ENCODE data around the gene TBC1D22B. TPM values are rescaled to one million over a fixed set of nuclear protein-coding genes. Genes with fewer than 3 reads are reported as not detected.
A peak's percentile ranks its signal among the peaks of the same experiment; 100 is the strongest.

The TBC1D22B gene
- total and polyA plus RNA-seq, 2 of the 13 experiments (the other 11 are each of a cell fraction or from before 2014, with no cell fraction given) = 9.7 to 12.9 TPM

DNA sequence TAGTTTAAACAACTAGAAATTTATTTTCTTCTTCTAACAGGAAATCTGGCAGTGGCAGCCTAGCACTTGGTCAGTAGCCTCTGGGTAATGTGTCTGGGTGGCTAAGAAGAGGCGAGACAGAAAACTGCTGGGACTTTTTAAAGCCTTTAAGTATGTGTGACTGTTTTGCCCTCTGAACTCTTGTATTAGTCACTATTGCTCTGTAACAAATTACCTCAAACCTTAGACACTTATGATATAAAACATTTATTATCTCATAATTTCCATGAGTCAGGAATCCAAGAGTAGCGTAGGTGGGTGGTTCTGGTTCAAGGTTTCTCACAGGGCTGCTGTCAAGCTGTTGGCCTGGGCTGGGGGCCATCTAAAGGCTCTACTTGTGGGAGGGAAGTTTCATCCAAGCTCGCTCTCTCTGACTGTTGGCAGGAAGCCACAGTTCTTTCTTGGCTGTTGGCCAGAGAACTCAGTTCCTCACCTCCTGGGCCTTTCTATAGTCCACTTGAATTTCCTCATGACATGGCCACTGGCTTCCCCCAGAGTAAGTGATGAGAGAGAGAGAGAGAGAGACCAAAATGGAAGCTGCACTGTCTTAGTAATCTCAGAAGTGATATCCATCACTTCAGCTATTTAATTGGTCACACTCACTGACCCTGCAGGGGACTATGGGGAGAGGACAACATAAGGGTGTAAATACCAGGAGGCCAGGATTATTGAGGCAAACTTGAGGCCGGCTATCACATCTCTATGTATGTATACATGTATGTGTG is 17.4 kb upstream of the TBC1D22B start (continued):
- TF ChIP-seq GTF2F1 (IDR thresholded peaks at IDR 0.05; ENCODE audit: low read length) = no peak
- TF ChIP-seq, protein P1, sequence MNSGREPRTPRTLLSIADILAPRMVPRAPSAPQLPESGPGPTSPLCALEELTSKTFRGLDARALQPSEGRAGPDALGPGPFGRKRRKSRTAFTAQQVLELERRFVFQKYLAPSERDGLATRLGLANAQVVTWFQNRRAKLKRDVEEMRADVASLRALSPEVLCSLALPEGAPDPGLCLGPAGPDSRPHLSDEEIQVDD (CRISPR knock-in tag; IDR thresholded peaks at IDR 0.05; ENCODE audit: borderline replicate concordance) = no peak
- TF ChIP-seq CHD4 (IDR thresholded peaks at IDR 0.05; ENCODE audit: borderline replicate concordance, low read length) = no peak
- peak; percentile 47; the same call in 1 of the 2 replicates for TF ChIP-seq PHF21A (CRISPR knock-in tag; IDR thresholded peaks at IDR 0.05)
- TF ChIP-seq, protein P2, sequence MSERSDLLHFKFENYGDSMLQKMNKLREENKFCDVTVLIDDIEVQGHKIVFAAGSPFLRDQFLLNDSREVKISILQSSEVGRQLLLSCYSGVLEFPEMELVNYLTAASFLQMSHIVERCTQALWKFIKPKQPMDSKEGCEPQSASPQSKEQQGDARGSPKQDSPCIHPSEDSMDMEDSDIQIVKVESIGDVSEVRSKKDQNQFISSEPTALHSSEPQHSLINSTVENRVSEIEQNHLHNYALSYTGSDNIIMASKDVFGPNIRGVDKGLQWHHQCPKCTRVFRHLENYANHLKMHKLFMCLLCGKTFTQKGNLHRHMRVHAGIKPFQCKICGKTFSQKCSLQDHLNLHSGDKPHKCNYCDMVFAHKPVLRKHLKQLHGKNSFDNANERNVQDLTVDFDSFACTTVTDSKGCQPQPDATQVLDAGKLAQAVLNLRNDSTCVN (CRISPR knock-in tag; IDR thresholded peaks at IDR 0.05; ENCODE audit: borderline replicate concordance) = peak; percentile 63; the same call in 1 of the 2 replicates
- TF ChIP-seq, protein P3, sequence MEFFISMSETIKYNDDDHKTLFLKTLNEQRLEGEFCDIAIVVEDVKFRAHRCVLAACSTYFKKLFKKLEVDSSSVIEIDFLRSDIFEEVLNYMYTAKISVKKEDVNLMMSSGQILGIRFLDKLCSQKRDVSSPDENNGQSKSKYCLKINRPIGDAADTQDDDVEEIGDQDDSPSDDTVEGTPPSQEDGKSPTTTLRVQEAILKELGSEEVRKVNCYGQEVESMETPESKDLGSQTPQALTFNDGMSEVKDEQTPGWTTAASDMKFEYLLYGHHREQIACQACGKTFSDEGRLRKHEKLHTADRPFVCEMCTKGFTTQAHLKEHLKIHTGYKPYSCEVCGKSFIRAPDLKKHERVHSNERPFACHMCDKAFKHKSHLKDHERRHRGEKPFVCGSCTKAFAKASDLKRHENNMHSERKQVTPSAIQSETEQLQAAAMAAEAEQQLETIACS (CRISPR knock-in tag; IDR thresholded peaks at IDR 0.05) = no peak
- TF ChIP-seq, protein P4, sequence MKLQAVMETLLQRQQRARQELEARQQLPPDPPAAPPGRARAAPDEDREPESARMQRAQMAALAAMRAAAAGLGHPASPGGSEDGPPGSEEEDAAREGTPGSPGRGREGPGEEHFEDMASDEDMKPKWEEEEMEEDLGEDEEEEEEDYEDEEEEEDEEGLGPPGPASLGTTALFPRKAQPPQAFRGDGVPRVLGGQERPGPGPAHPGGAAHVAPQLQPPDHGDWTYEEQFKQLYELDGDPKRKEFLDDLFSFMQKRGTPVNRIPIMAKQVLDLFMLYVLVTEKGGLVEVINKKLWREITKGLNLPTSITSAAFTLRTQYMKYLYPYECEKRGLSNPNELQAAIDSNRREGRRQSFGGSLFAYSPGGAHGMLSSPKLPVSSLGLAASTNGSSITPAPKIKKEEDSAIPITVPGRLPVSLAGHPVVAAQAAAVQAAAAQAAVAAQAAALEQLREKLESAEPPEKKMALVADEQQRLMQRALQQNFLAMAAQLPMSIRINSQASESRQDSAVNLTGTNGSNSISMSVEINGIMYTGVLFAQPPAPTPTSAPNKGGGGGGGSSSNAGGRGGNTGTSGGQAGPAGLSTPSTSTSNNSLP (IDR thresholded peaks at IDR 0.05; ENCODE audit: low read depth, low read length) = no peak; the same call in 1 of the 2 replicates
- TF ChIP-seq KAT2B (IDR thresholded peaks at IDR 0.05; ENCODE audit: borderline replicate concordance, low read depth, low read length) = no peak
- TF ChIP-seq, protein P5, sequence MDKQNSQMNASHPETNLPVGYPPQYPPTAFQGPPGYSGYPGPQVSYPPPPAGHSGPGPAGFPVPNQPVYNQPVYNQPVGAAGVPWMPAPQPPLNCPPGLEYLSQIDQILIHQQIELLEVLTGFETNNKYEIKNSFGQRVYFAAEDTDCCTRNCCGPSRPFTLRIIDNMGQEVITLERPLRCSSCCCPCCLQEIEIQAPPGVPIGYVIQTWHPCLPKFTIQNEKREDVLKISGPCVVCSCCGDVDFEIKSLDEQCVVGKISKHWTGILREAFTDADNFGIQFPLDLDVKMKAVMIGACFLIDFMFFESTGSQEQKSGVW (CRISPR knock-in tag; IDR thresholded peaks at IDR 0.05; ENCODE audit: borderline replicate concordance) = no peak
- TF ChIP-seq ZNF510 (CRISPR knock-in tag; IDR thresholded peaks at IDR 0.05; ENCODE audit: low read depth) = no peak
- TF ChIP-seq SMAD3 (CRISPR knock-in tag; IDR thresholded peaks at IDR 0.05) = peak; percentile 52; the same call in 1 of the 2 replicates
- TF ChIP-seq PPARG (CRISPR knock-in tag; conservative IDR thresholded peaks at IDR 0.05) = 0 out of 2 replicates have a peak, but pooled peaks have one; percentile 34
- peak; percentile 66; the same call in 1 of the 2 replicates for TF ChIP-seq EHMT2 (IDR thresholded peaks at IDR 0.05; ENCODE audit: borderline replicate concordance, low read depth, low read length)
- TF ChIP-seq ZMYM4 (CRISPR knock-in tag; IDR thresholded peaks at IDR 0.05) = 0 out of 2 replicates have a peak, but pooled peaks have one; percentile 18
- TF ChIP-seq TMF1 (CRISPR knock-in tag; IDR thresholded peaks at IDR 0.05; ENCODE audit: low read depth) = no peak
- TF ChIP-seq ZNF292 (CRISPR knock-in tag; IDR thresholded peaks at IDR 0.05; ENCODE audit: borderline replicate concordance, low read depth) = peak; percentile 32; the same call in 1 of the 2 replicates
- no peak for TF ChIP-seq CREB1 (IDR thresholded peaks at IDR 0.05)
- TF ChIP-seq CREB1 (CRISPR knock-in tag; IDR thresholded peaks at IDR 0.05) = peak; percentile 38; the same call in 1 of the 2 replicates
- 0 out of 2 replicates have a peak, but pooled peaks have one; percentile 17 for TF ChIP-seq ZNF614 (CRISPR knock-in tag; IDR thresholded peaks at IDR 0.05; ENCODE audit: borderline replicate concordance)
- TF ChIP-seq NR2C2 (CRISPR knock-in tag; IDR thresholded peaks at IDR 0.05; ENCODE audit: borderline replicate concordance) = 0 out of 2 replicates have a peak, but pooled peaks have one; percentile 24
- TF ChIP-seq ZNF619 (CRISPR knock-in tag; IDR thresholded peaks at IDR 0.05) = no peak
- TF ChIP-seq HOXA7 (CRISPR knock-in tag; IDR thresholded peaks at IDR 0.05) = no peak
- TF ChIP-seq XRCC5 (optimal IDR thresholded peaks at IDR 0.05; ENCODE audit: low read length) = peak; percentile 58
- 0 out of 2 replicates have a peak, but pooled peaks have one; percentile 24 for TF ChIP-seq ZBTB7B (CRISPR knock-in tag; IDR thresholded peaks at IDR 0.05)
- 0 out of 2 replicates have a peak, but pooled peaks have one; percentile 58 for TF ChIP-seq GLI4 (CRISPR knock-in tag; IDR thresholded peaks at IDR 0.05; ENCODE audit: borderline replicate concordance)

Data from HepG2 (cell line).